Naive B cell (primary cell): ENCODE results near the gene DMRT2. TPM values are rescaled to one million over a fixed set of nuclear protein-coding genes. Genes with fewer than 3 reads are reported as not detected.

Experiments
- ATAC-seq, 2 donors: fragments of 150-1000 bp; cut with Tn5 transposase; 2 replicates each; pipeline ENCODE4 v1.10.0; 2021; ENCODE audit warnings: low read depth in 2 of 2, mild to moderate bottlenecking in 2 of 2, moderate library complexity in 2 of 2
- DNase-seq: peaks from one replicate; pipeline ENCODE4 v3.0.0; 2022
- H3K27ac Mint-ChIP-seq, 6 donors: one replicate each; pipeline ENCODE4 v1.8.0; 2020 to 2022; ENCODE audit warnings: mild to moderate bottlenecking in 6 of 6, mixed read lengths in 6 of 6, moderate library complexity in 5 of 6, inconsistent platforms in 2 of 6
- H3K27me3 Mint-ChIP-seq, 3 donors: one replicate each; pipeline ENCODE4 v1.8.0; 2021 to 2022; ENCODE audit warnings: mixed read lengths in 3 of 3, mild to moderate bottlenecking in 1 of 3
- H3K36me3 Mint-ChIP-seq, 2 donors: one replicate each; pipeline ENCODE4 v1.8.0; 2020 to 2022; ENCODE audit warnings: mixed read lengths in 2 of 2, inconsistent platforms in 1 of 2, mild to moderate bottlenecking in 1 of 2
- H3K4me1 Mint-ChIP-seq, 3 donors: one replicate each; pipeline ENCODE4 v1.8.0; 2020 to 2022; ENCODE audit warnings: mixed read lengths in 3 of 3, inconsistent platforms in 1 of 3, mild to moderate bottlenecking in 1 of 3, moderate library complexity in 1 of 3
- H3K4me3 Mint-ChIP-seq, 8 donors: one replicate each; pipeline ENCODE4 v1.8.0; 2020 to 2022; ENCODE audit warnings: mild to moderate bottlenecking in 8 of 8, mixed read lengths in 8 of 8, moderate library complexity in 8 of 8, inconsistent platforms in 2 of 8
- H3K9me3 Mint-ChIP-seq, 7 donors: one replicate each; pipeline ENCODE4 v1.8.0; 2020 to 2022; ENCODE audit warnings: mixed read lengths in 7 of 7, mild to moderate bottlenecking in 5 of 7, inconsistent platforms in 2 of 7, moderate library complexity in 1 of 7
- polyA plus RNA-seq, 6 donors: library from polyadenylated mRNA; unstranded; fragments of 300-500 nt; fragmentation: Illumina TruSeq; gene quantifications; one replicate each; pipeline ENCODE4 v1.2.3, GENCODE V29; 2021; ENCODE audit warnings: low read depth in 6 of 6

Gene DMRT2
- polyA plus RNA-seq, 6 donors from 2014 or later, result not detected

- Mint-ChIP-seq H3K36me3 (no peaks in the 10 kb centered on the region), H3K27me3 (peaks cover 34 to 39% (median 36%) of the 10 kb centered on the region in 3 donors), H3K4me1 (peaks cover 0 to 8% (median 4%) of the 10 kb centered on the region in 3 donors), H3K27ac (no peak overlapping the region), H3K9me3 (no peaks in the 10 kb centered on the region), H3K4me3 (no peak overlapping the region)
- DNase-seq (no peak), ATAC-seq (no peak)
These were observed 27.5 kb downstream of the DMRT2 start for GRCh38 chr9:1077616-1078015.

DNA sequence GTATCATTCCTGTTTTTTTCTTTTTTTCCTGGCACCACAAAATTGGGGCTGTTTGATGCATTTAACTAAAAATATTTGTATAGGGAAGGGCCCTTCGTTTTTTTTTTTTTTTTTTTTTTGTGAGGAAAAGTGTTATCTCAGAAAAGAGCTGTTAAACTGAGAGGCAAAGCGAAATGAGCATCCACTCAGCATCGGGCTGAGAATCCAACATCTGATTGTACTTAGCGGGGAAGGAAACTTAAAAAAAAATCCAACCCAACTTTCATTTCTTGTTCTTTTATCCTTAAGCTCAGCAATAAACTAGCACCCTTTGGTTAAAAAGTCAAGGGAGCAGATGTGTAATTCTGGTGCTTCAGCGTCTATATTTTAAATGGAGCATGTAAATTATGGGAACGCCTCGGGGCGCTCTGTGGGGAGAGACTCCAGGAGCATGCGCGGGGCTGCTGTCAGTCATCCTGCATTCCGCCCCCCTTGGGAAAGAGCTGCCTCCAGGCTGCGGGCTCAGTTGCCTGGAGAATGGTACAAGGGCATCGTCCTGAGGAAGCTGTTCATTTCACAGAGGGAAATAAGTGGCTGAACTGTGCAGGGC lies 33.3 kb downstream of the DMRT2 start:
- peaks cover 19 to 37% (median 30%) of the 10 kb centered on the region in 3 donors for H3K27me3 Mint-ChIP-seq
- ATAC-seq (no peak), DNase-seq (no peak)
- peak overlapping the region in 1 of 8 donors; percentile 9 for H3K4me3 Mint-ChIP-seq
- no peak overlapping the region for H3K27ac Mint-ChIP-seq
- H3K36me3 Mint-ChIP-seq, result no peaks in the 10 kb centered on the region
- no peaks in the 10 kb centered on the region for H3K4me1 Mint-ChIP-seq
- no peaks in the 10 kb centered on the region for H3K9me3 Mint-ChIP-seq

GRCh38 chr9:1085086-1085485 lies 34.9 kb downstream of the DMRT2 start:
- H3K27ac Mint-ChIP-seq, result no peak overlapping the region

DNA sequence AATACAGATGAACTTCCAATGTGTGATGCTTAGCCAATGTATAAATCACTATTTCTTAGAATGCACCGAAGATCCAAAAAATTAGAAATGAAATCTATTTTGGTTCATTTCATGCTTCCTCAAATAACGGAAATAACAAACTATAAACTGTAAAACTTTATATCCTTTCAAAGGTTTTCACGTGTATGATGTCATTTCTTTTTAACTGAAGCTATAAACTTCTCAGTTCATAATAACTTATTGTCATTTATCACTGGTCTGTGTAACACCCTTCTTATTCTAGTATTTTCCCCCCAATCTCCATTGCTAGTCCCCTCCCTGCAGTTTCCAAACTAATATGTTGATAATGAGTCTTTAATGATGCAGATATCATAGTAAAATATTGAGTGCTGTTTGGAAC lies 36.4 kb downstream of the DMRT2 start:
- DNase-seq (no peak), ATAC-seq (no peak)
- Mint-ChIP-seq H3K27me3 (peaks cover 16 to 38% (median 22%) of the 10 kb centered on the region in 3 donors), H3K4me1 (no peaks in the 10 kb centered on the region), H3K36me3 (no peaks in the 10 kb centered on the region), H3K27ac (no peak overlapping the region), H3K9me3 (peaks cover 0 to 4% (median 0%) of the 10 kb centered on the region in 7 donors), H3K4me3 (no peak overlapping the region)

More at GRCh38 chr9:1085086-1085485, 34.9 kb downstream of the DMRT2 start:
- H3K36me3 Mint-ChIP-seq, result no peaks in the 10 kb centered on the region
- no peak for ATAC-seq
- H3K4me3 Mint-ChIP-seq, result no peak overlapping the region
- H3K27me3 Mint-ChIP-seq, result peaks cover 13 to 39% (median 26%) of the 10 kb centered on the region in 3 donors
- H3K4me1 Mint-ChIP-seq, result no peaks in the 10 kb centered on the region
- DNase-seq, result no peak
- no peaks in the 10 kb centered on the region for H3K9me3 Mint-ChIP-seq

- no peaks in the 10 kb centered on the region for H3K36me3 Mint-ChIP-seq
These were observed 37.1 kb downstream of the DMRT2 start for GRCh38 chr9:1087120-1087881.

GRCh38 chr9:1094749-1095148 lies 44.6 kb downstream of the DMRT2 start:
- DNase-seq (no peak), ATAC-seq (no peak)
- peaks cover 13 to 44% (median 37%) of the 10 kb centered on the region in 3 donors for H3K27me3 Mint-ChIP-seq
- no peaks in the 10 kb centered on the region for H3K4me1 Mint-ChIP-seq
- H3K9me3 Mint-ChIP-seq, result peaks cover 0 to 4% (median 0%) of the 10 kb centered on the region in 7 donors
- no peaks in the 10 kb centered on the region for H3K36me3 Mint-ChIP-seq
- H3K27ac Mint-ChIP-seq, result no peak overlapping the region
- no peak overlapping the region for H3K4me3 Mint-ChIP-seq

More at GRCh38 chr9:1087120-1087881, 37.1 kb downstream of the DMRT2 start:
- no peak for ATAC-seq
- H3K9me3 Mint-ChIP-seq, result peaks cover 0 to 4% (median 0%) of the 10 kb centered on the region in 7 donors
- no peak overlapping the region for H3K4me3 Mint-ChIP-seq
- DNase-seq, result no peak
- H3K27ac Mint-ChIP-seq, result no peak overlapping the region
- no peaks in the 10 kb centered on the region for H3K4me1 Mint-ChIP-seq
- peaks cover 13 to 33% (median 19%) of the 10 kb centered on the region in 3 donors for H3K27me3 Mint-ChIP-seq

DNA sequence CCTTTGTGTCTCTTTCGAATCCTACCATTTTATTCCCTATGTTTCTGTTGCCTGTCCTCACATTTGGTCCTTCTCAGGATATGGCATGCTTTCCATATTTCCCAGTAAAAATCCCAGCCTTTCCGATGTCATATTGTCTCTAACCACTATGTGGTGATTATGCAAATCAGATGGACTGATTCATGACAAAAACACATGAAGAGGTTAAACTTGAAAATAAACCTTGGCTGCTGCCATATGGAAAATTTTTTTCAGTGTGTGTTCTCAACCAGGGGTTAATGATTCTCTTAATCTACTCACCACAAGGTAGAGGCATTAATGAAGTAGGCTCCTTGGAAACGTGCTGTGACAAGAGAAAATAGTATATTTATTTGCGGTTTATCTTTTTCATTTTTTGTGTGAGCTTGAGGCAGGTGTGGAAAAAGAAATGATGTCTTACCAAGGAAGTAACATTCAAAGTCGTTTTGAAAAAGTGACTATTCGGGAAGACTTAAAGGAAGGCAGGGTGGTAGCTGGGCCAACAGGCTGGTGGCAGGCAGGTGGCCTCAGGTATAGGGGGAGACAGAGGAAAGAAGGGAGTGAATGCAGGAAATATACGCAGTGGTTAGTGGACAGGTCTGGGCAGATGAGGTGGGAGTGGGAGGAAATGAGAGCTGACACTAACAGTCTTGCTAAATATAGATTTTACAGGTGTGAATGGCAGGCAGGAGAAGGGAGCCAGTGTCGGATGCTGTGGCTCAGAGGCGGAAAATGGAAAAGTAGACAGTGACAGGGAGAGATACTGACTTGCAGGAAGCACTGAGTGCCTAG lies 46.2 kb downstream of the DMRT2 start:
- no peaks in the 10 kb centered on the region for H3K36me3 Mint-ChIP-seq
- DNase-seq (no peak), ATAC-seq (no peak)
- H3K27me3 Mint-ChIP-seq, result peaks cover 13 to 50% (median 41%) of the 10 kb centered on the region in 3 donors
- peaks cover 0 to 1% (median 0%) of the 10 kb centered on the region in 7 donors for H3K9me3 Mint-ChIP-seq
- H3K4me3 Mint-ChIP-seq, result no peak overlapping the region
- H3K4me1 Mint-ChIP-seq, result no peaks in the 10 kb centered on the region
- H3K27ac Mint-ChIP-seq, result peak overlapping the region in 1 of 6 donors; percentile 67

DNA sequence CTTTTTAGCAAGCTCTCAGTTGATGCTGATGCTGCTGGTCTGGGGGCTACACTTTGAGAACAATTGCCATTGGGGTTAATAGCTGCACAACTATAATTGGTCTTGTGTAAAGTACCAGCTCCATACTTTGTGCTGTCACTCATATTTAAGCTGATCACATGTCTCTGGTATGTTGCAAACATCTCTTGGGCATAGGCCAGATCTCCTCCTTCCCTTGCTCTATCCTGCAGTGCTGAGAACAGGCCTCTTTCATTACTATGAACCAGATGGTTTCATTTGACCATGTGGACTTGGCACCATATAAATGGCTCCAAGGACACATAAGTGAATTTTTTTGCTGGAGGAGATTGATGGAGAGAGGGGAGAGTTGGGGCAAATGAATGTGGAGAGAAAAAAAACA lies 48.4 kb downstream of the DMRT2 start:
- Mint-ChIP-seq H3K27me3 (peaks cover 21 to 55% (median 43%) of the 10 kb centered on the region in 3 donors), H3K9me3 (peaks cover 0 to 7% (median 1%) of the 10 kb centered on the region in 7 donors), H3K36me3 (no peaks in the 10 kb centered on the region), H3K4me1 (no peaks in the 10 kb centered on the region), H3K4me3 (no peak overlapping the region), H3K27ac (no peak overlapping the region)
- ATAC-seq (no peak), DNase-seq (no peak)

DNA sequence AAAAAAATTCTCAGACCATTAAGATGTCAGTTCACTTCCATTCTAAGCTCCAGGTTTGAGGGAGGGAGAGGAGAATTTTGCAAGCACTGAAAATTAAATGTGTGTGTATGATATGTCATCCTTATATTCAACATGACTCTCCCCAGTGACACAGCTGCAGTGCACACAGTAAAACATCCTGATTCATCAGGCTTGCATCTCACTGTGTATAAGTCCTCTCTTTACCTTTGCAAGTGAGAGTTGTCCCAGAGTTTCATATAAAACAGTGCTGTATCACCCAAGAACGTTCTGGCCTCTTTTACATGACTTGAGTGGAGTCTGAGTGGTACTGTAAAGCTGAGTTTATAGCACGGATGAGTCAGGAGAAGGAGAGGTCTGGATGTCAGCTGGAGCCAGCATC lies 50.0 kb downstream of the DMRT2 start:
- peaks cover 3 to 19% (median 7%) of the 10 kb centered on the region in 7 donors for H3K9me3 Mint-ChIP-seq
- DNase-seq, result no peak
- no peak overlapping the region for H3K27ac Mint-ChIP-seq
- H3K4me3 Mint-ChIP-seq, result no peak overlapping the region
- ATAC-seq, result no peak
- H3K36me3 Mint-ChIP-seq, result no peaks in the 10 kb centered on the region
- peaks cover 18 to 48% (median 45%) of the 10 kb centered on the region in 3 donors for H3K27me3 Mint-ChIP-seq
- H3K4me1 Mint-ChIP-seq, result peaks cover 0 to 5% (median 0%) of the 10 kb centered on the region in 3 donors

- no peaks in the 10 kb centered on the region for H3K36me3 Mint-ChIP-seq
- peaks cover 3 to 24% (median 7%) of the 10 kb centered on the region in 7 donors for H3K9me3 Mint-ChIP-seq
- peaks cover 0 to 5% (median 0%) of the 10 kb centered on the region in 3 donors for H3K4me1 Mint-ChIP-seq
- H3K27me3 Mint-ChIP-seq, result peaks cover 12 to 45% (median 45%) of the 10 kb centered on the region in 3 donors
- H3K4me3 Mint-ChIP-seq, result no peak overlapping the region
- no peak overlapping the region for H3K27ac Mint-ChIP-seq
- DNase-seq (no peak), ATAC-seq (no peak)
These were observed 50.8 kb downstream of the DMRT2 start for GRCh38 chr9:1100945-1101344.

DNA sequence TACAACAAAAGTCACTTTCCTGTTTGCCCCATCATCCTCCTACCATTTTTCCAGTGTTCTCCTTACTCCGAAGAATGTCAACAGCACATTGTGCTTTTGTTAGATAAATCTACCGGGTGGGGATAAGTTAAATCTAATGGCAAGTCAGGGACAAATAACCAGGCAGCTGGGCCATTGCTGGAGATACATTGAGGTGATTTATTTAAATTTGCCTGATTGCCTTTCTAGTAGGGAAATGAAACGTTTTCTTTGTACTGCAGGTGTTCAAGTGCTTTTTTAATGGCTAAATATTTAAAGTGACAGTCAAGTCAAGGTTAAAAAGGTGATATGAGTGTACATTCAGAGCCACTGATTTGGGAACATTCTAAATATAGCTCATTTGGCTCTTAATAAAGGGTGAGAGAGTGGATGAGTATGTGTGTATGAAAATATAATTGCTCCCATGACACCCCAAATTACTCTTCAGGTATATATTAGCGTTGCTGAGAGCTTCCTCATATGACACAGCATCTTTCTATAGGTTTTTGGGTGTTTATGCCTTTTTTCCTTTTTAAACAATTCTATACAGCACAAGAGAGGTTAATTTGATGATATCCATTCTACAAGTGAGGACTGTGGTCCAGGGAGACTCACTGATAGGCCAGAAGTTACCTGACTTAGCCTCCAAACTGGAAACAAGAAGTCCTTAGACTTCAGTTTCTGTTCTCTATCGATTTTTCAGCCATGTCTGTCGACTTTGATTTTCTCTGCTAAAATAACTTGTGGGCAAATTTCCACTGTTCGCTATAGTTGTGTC lies 51.9 kb downstream of the DMRT2 start:
- no peak for ATAC-seq
- no peak overlapping the region for H3K4me3 Mint-ChIP-seq
- no peak for DNase-seq
- no peak overlapping the region for H3K27ac Mint-ChIP-seq
- peaks cover 12 to 38% (median 34%) of the 10 kb centered on the region in 3 donors for H3K27me3 Mint-ChIP-seq
- no peaks in the 10 kb centered on the region for H3K36me3 Mint-ChIP-seq
- peaks cover 0 to 5% (median 0%) of the 10 kb centered on the region in 3 donors for H3K4me1 Mint-ChIP-seq
- H3K9me3 Mint-ChIP-seq, result peaks cover 3 to 34% (median 13%) of the 10 kb centered on the region in 7 donors

DNA sequence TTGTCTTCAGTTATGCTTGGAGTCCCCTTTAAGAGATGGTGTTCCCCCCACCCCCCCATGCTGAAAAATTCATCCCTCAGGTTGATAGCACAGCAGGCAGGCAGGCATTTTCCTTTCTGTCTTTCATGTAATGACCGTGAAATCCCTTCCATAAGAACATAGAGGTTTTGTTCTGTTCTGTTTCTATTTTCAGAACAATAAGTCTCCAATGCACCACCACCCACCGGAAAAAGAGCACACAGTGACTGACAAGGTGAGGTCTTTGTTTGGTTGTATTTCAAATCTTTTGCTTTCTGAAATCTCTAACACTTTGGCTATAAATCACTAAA lies 52.4 kb downstream of the DMRT2 start:
- H3K27me3 Mint-ChIP-seq, result peaks cover 12 to 34% (median 32%) of the 10 kb centered on the region in 3 donors
- H3K4me3 Mint-ChIP-seq, result no peak overlapping the region
- H3K9me3 Mint-ChIP-seq, result peaks cover 3 to 38% (median 15%) of the 10 kb centered on the region in 7 donors
- DNase-seq (no peak), ATAC-seq (no peak)
- no peak overlapping the region for H3K27ac Mint-ChIP-seq
- no peaks in the 10 kb centered on the region for H3K36me3 Mint-ChIP-seq
- peaks cover 0 to 5% (median 0%) of the 10 kb centered on the region in 3 donors for H3K4me1 Mint-ChIP-seq
